H1 (cell line): ENCODE results near the gene MYLK. TPM values are rescaled to one million over a fixed set of nuclear protein-coding genes. Genes with fewer than 3 reads are reported as not detected.
A peak's percentile ranks its signal among the peaks of the same experiment; 100 is the strongest.

Experiments used
- CTCF ChIA-PET: fragments of 300-600 bp; sonication (Branson Sonifier 250); formaldehyde crosslinking; loops from one replicate; lab custom pipeline; 2021; ENCODE audit not compliant: partially characterized antibody; lab: Charles Lee
- POLR2A ChIA-PET: fragments of 300-600 bp; sonication (Branson Sonifier 250); formaldehyde crosslinking; loops from one replicate; lab custom pipeline; 2021; ENCODE audit warnings: inconsistent platforms; ENCODE audit not compliant: partially characterized antibody; lab: Charles Lee
- DNase-seq, 2 experiments: peaks; one replicate each; pipeline versions ENCODE4 v3.0.0 to v3.0.0-alpha.2; 2010 to 2022; ENCODE audit warnings: low spot score in 2 of 2, low read depth in 1 of 2, mixed read lengths in 1 of 2
- FAIRE-seq: peaks from 2 replicates; lab custom pipeline; 2011; peaks lifted over from hg19 to GRCh38; lab: Jason Lieb, UNC
- H2AFZ ChIP-seq: 2 replicates; pipeline ENCODE4 v1.8.1; 2012; ENCODE audit warnings: low read length, inconsistent platforms
- H2AK5ac ChIP-seq: 2 replicates; pipeline ENCODE4 v1.6.1; 2013; ENCODE audit warnings: low read depth, low read length
- H2BK120ac ChIP-seq: replicated peaks from 2 replicates; pipeline ENCODE3; 2013; ENCODE audit warnings: low read depth, low read length, inconsistent platforms
- H2BK12ac ChIP-seq: 2 replicates; pipeline ENCODE4 v1.6.1; 2013; ENCODE audit warnings: low read depth, low read length
- H2BK15ac ChIP-seq: 2 replicates; pipeline ENCODE4 v1.6.1; 2013; ENCODE audit warnings: low read length
- H2BK20ac ChIP-seq: 2 replicates; pipeline ENCODE4 v1.6.1; 2013; ENCODE audit warnings: low read length
- H2BK5ac ChIP-seq: 2 replicates; pipeline ENCODE4 v1.6.1; 2013; ENCODE audit warnings: low read depth, low read length
- H3K14ac ChIP-seq: 2 replicates; pipeline ENCODE4 v1.6.1; 2013; ENCODE audit warnings: inconsistent platforms; ENCODE audit not compliant: insufficient read length
- H3K18ac ChIP-seq: 2 replicates; pipeline ENCODE4 v1.6.1; 2013; ENCODE audit warnings: low read length; ENCODE audit errors: extremely low read depth
- H3K23ac ChIP-seq: 2 replicates; pipeline ENCODE4 v1.6.1; 2013; ENCODE audit warnings: inconsistent platforms; ENCODE audit not compliant: insufficient read length
- H3K23me2 ChIP-seq: 2 replicates; pipeline ENCODE4 v1.6.1; 2013; ENCODE audit warnings: low read depth, low read length
- H3K27ac ChIP-seq: 2 replicates; pipeline ENCODE4 v1.6.1; 2011; ENCODE audit warnings: low read depth, low read length, inconsistent platforms
- H3K27me3 ChIP-seq, 4 experiments: replicated peaks in 1 of 4; 1 replicate in 1 of 4; 2 replicates in 3 of 4; pipeline versions ENCODE4 v1.6.1 to v1.8.1; 2011 to 2013; ENCODE audit warnings: low read length in 3 of 4, mild to moderate bottlenecking in 3 of 4, inconsistent platforms in 2 of 4, mixed read lengths in 2 of 4, moderate library complexity in 1 of 4; ENCODE audit not compliant: control insufficient read depth in 3 of 4, insufficient read depth in 3 of 4; ENCODE audit errors: extremely low read depth in 1 of 4
- H3K36me3 ChIP-seq, 4 experiments: 2 replicates each; pipeline versions ENCODE4 v1.6.1 to v1.8.1; 2011 to 2013; ENCODE audit warnings: mild to moderate bottlenecking in 4 of 4, low read length in 3 of 4, moderate library complexity in 2 of 4, control low read depth in 1 of 4, inconsistent platforms in 1 of 4; ENCODE audit not compliant: insufficient read depth in 4 of 4, control insufficient read depth in 2 of 4
- H3K4ac ChIP-seq: replicated peaks from 2 replicates; pipeline ENCODE3; 2013; ENCODE audit warnings: low read length, low read depth, mixed read lengths, inconsistent platforms; ENCODE audit not compliant: insufficient read length
- H3K4me1 ChIP-seq, 4 experiments: replicated peaks in 1 of 4; 1 replicate in 1 of 4; 2 replicates in 3 of 4; pipeline versions ENCODE4 v1.6.1 to v1.8.1; 2011 to 2013; ENCODE audit warnings: low read length in 3 of 4, inconsistent platforms in 2 of 4, mixed read lengths in 1 of 4; ENCODE audit not compliant: insufficient read depth in 4 of 4, control insufficient read depth in 3 of 4
- H3K4me2 ChIP-seq, 2 experiments: 2 replicates each; pipeline versions ENCODE4 v1.6.1 to v1.8.1; 2011 to 2013; ENCODE audit warnings: low read depth in 2 of 2, low read length in 2 of 2, control low read depth in 1 of 2, inconsistent platforms in 1 of 2, mild to moderate bottlenecking in 1 of 2; ENCODE audit not compliant: insufficient read depth in 1 of 2
- H3K4me3 ChIP-seq, 4 experiments: fragments of 200-600, 300-600 bp in 1 of 4; sonication (generic), shearing (Covaris generic), sonication (Bioruptor Twin) in 1 of 4; 2 replicates each; pipeline versions ENCODE4 v1.5.1 to v1.8.1; 2011 to 2016; ENCODE audit warnings: low read length in 4 of 4, low read depth in 3 of 4, control low read depth in 2 of 4, inconsistent platforms in 2 of 4, mild to moderate bottlenecking in 2 of 4, mixed read lengths in 1 of 4, moderate library complexity in 1 of 4; ENCODE audit not compliant: insufficient read depth in 2 of 4; ENCODE audit errors: extremely low read depth in 1 of 4
- H3K56ac ChIP-seq: replicated peaks from 2 replicates; pipeline ENCODE3; 2013; ENCODE audit warnings: low read depth, mild to moderate bottlenecking, mixed read lengths, low read length, inconsistent platforms; ENCODE audit not compliant: insufficient read length
- H3K79me1 ChIP-seq: 2 replicates; pipeline ENCODE4 v1.6.1; 2013; ENCODE audit warnings: low read depth, low read length, control low read depth
- H3K79me2 ChIP-seq, 2 experiments: 2 replicates each; pipeline versions ENCODE4 v1.6.1 to v1.8.1; 2012 to 2013; ENCODE audit warnings: low read length in 2 of 2, mild to moderate bottlenecking in 2 of 2, inconsistent platforms in 1 of 2; ENCODE audit not compliant: insufficient read depth in 2 of 2, control insufficient read depth in 1 of 2
- H3K9ac ChIP-seq, 4 experiments: replicated peaks in 1 of 4; 1 replicate in 1 of 4; 2 replicates in 3 of 4; pipeline versions ENCODE4 v1.6.1 to v1.8.1; 2011 to 2013; ENCODE audit warnings: low read depth in 3 of 4, low read length in 3 of 4, control low read depth in 2 of 4, mild to moderate bottlenecking in 2 of 4, moderate library complexity in 2 of 4, inconsistent platforms in 1 of 4; ENCODE audit errors: extremely low read depth in 1 of 4
- H3K9me3 ChIP-seq, 2 experiments: 2 replicates each; pipeline versions ENCODE4 v1.6.1 to v1.8.1; 2012 to 2013; ENCODE audit warnings: mild to moderate bottlenecking in 2 of 2, moderate library complexity in 2 of 2, control low read depth in 1 of 2, inconsistent platforms in 1 of 2, low read depth in 1 of 2, low read length in 1 of 2, mixed read lengths in 1 of 2; ENCODE audit not compliant: insufficient read depth in 2 of 2
- H4K20me1 ChIP-seq, 2 experiments: replicated peaks in 1 of 2; 2 replicates each; pipeline versions ENCODE3 to v1.8.1; 2011 to 2013; ENCODE audit warnings: inconsistent platforms in 2 of 2, low read length in 2 of 2, mild to moderate bottlenecking in 1 of 2; ENCODE audit not compliant: insufficient read depth in 2 of 2, control insufficient read depth in 1 of 2
- H4K5ac ChIP-seq: 2 replicates; pipeline ENCODE4 v1.6.1; 2013; ENCODE audit warnings: low read length, low read depth, mixed read lengths, inconsistent platforms; ENCODE audit not compliant: insufficient read length
- H4K8ac ChIP-seq: 2 replicates; pipeline ENCODE4 v1.8.0; 2013; ENCODE audit warnings: mild to moderate bottlenecking, moderate library complexity, low read length, inconsistent platforms; ENCODE audit not compliant: insufficient read depth; ENCODE audit errors: extremely low read depth
- H4K91ac ChIP-seq: replicated peaks from 2 replicates; pipeline ENCODE3; 2013; ENCODE audit warnings: low read length, mixed read lengths, inconsistent platforms; ENCODE audit not compliant: insufficient read length
- CBX5 ChIP-seq: fragments of 300-800, 300-1000 bp; sonication (generic); IDR thresholded peaks from 2 replicates; pipeline ENCODE4 v1.7.1; 2016; ENCODE audit warnings: antibody characterized with exemption, low read length, low read depth
- RAD21 ChIP-seq, 2 experiments: IDR thresholded peaks in 1 of 2; conservative IDR thresholded peaks in 1 of 2; 2 replicates each; pipeline ENCODE4 v1.6.1; 2011; ENCODE audit warnings: low read depth in 2 of 2, low read length in 2 of 2, improper control_type of control experiment in 1 of 2, inconsistent platforms in 1 of 2, mild to moderate bottlenecking in 1 of 2, moderate library complexity in 1 of 2
- TEAD4 ChIP-seq: IDR thresholded peaks from 2 replicates; pipeline ENCODE4 v1.6.1; 2012; ENCODE audit warnings: low read depth, low read length, inconsistent platforms, mixed read lengths
- WGBS, 2 experiments: shearing (Covaris generic) in 1 of 2; methylation state at CpG; one replicate each; pipeline versions ENCODE4 v1.1.6 to v1.1.7; 2013 to 2015; ENCODE audit warnings: low lambda C conversion rate in 2 of 2, mixed read lengths in 2 of 2, inconsistent platforms in 1 of 2, low coverage in 1 of 2, missing lambda C conversion rate in 1 of 2; ENCODE audit not compliant: insufficient replicate concordance in 2 of 2, insufficient coverage in 1 of 2, insufficient read length in 1 of 2; ENCODE audit errors: extremely low coverage in 1 of 2, missing lambda C conversion rate in 1 of 2; 5-methylcytosine and 5-hydroxymethylcytosine counted together
- polyA plus RNA-seq, 7 experiments: library from polyadenylated mRNA; depleted of rRNA in 3 of 7; stranded (reverse) in 5 of 7; unstranded in 2 of 7; fragments of >200 nt in 5 of 7; fragments of 200-250 nt in 2 of 7; gene quantifications; 1 replicate in 5 of 7; 2 replicates in 1 of 7; 4 replicates in 1 of 7; pipeline versions ENCODE4 v1.2.1 to v1.2.3, GENCODE V29; 2011 to 2013; ENCODE audit warnings: missing spikeins in 2 of 7, mixed read lengths in 2 of 7
- total RNA-seq: library from RNA; stranded (reverse); fragmentation: NEBNext Ultra II Directional; extraction: Animal tissue kit (Norgen Biotek cat#: 25700); gene quantifications from 2 replicates; pipeline ENCODE4 v1.2.1, GENCODE V29; 2021
- TF ChIP-seq, protein P1 (sequence below): IDR thresholded peaks from 2 replicates; pipeline ENCODE4 v1.6.1; 2012; ENCODE audit warnings: inconsistent platforms
- TF ChIP-seq, protein P2 (sequence below): IDR thresholded peaks from 2 replicates; pipeline ENCODE4 v1.6.1; 2012; ENCODE audit warnings: low read length, inconsistent platforms
- TF ChIP-seq, protein P3 (sequence below), 3 experiments: IDR thresholded peaks; 1 replicate in 2 of 3; 2 replicates in 1 of 3; pipeline versions ENCODE4 v1.5.1 to v1.6.1; 2011; ENCODE audit warnings: low read length in 3 of 3, mild to moderate bottlenecking in 3 of 3, inconsistent platforms in 2 of 3, low read depth in 1 of 3, moderate library complexity in 1 of 3; ENCODE audit not compliant: insufficient read depth in 1 of 3; ENCODE audit errors: control extremely low read depth in 1 of 3
- TF ChIP-seq, protein P4 (sequence below): IDR thresholded peaks from 2 replicates; pipeline ENCODE4 v1.6.1; 2012; ENCODE audit warnings: inconsistent platforms

Gene MYLK
- total and polyA plus RNA-seq, 2 of the 8 experiments (the other 6 are each of a cell fraction or from before 2014, with no cell fraction given), result 11.6 to 21.3 TPM

DNA sequence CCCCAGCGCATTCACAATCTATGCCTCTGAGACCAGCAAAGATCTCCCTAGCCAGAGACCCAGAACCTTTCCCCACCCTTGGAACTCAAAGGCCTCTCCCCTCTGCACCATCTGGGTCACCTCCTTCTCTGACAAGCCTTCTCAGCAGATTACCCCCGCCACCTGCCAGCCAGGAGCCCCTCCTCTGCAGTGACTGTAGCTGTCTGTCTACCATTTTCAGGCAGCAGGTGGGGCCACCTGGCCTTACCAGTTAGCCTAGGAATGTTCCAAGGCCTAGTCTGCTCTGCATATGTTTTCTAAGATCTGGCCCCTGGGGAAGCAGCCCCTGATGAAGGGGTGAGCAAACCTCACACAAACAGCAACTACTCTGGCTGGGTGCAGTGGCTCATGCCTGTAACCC, 2.4 kb downstream of the MYLK start:
- ChIA-PET CTCF (interaction anchor here (0.6 to 3.8 kb wide), 33 partner anchors 9 to 240 kb away, joined by 3 to 18 read pairs (median 4); partner anchors contain the start of gene CCDC14), POLR2A (interaction anchor here (1.2 kb wide), 1 partner anchor 11 kb away, joined by 3 read pairs; no protein-coding TSS in a partner anchor)
- H3K27me3 ChIP-seq, result peaks cover 0 to 9% (median 4%) of the 10 kb centered on the region in 4 experiments; a peak in 3 of 7 replicates
- H3K79me1 ChIP-seq, result no peaks in the 10 kb centered on the region
- H3K56ac ChIP-seq, result no peak overlapping the region
- FAIRE-seq, result no peak
- H2AK5ac ChIP-seq, result no peak overlapping the region
- no peak overlapping the region for H4K5ac ChIP-seq
- no peak overlapping the region for H3K14ac ChIP-seq
- H3K27ac ChIP-seq, result no peak overlapping the region
- no peak overlapping the region for H2AFZ ChIP-seq
- no peak overlapping the region for H3K18ac ChIP-seq
- TF ChIP-seq, protein P1, sequence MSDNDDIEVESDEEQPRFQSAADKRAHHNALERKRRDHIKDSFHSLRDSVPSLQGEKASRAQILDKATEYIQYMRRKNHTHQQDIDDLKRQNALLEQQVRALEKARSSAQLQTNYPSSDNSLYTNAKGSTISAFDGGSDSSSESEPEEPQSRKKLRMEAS, result peak; percentile 50; the same call in 1 of the 2 replicates
- 0 out of 2 replicates have a peak, but pooled peaks have one; percentile 14 for TF ChIP-seq TEAD4
- TF ChIP-seq, protein P2, sequence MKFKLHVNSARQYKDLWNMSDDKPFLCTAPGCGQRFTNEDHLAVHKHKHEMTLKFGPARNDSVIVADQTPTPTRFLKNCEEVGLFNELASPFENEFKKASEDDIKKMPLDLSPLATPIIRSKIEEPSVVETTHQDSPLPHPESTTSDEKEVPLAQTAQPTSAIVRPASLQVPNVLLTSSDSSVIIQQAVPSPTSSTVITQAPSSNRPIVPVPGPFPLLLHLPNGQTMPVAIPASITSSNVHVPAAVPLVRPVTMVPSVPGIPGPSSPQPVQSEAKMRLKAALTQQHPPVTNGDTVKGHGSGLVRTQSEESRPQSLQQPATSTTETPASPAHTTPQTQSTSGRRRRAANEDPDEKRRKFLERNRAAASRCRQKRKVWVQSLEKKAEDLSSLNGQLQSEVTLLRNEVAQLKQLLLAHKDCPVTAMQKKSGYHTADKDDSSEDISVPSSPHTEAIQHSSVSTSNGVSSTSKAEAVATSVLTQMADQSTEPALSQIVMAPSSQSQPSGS, result no peak
- peak; percentile 10 to 42; a peak in 2 of 4 replicates for TF ChIP-seq RAD21 (IDR thresholded peaks at IDR 0.05 in 1 of 2, conservative IDR thresholded peaks at IDR 0.05 in 1 of 2; ENCODE audit: low read depth in 2 of 2, low read length in 2 of 2)
- TF ChIP-seq, protein P3, sequence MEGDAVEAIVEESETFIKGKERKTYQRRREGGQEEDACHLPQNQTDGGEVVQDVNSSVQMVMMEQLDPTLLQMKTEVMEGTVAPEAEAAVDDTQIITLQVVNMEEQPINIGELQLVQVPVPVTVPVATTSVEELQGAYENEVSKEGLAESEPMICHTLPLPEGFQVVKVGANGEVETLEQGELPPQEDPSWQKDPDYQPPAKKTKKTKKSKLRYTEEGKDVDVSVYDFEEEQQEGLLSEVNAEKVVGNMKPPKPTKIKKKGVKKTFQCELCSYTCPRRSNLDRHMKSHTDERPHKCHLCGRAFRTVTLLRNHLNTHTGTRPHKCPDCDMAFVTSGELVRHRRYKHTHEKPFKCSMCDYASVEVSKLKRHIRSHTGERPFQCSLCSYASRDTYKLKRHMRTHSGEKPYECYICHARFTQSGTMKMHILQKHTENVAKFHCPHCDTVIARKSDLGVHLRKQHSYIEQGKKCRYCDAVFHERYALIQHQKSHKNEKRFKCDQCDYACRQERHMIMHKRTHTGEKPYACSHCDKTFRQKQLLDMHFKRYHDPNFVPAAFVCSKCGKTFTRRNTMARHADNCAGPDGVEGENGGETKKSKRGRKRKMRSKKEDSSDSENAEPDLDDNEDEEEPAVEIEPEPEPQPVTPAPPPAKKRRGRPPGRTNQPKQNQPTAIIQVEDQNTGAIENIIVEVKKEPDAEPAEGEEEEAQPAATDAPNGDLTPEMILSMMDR (IDR thresholded peaks at IDR 0.05; ENCODE audit: control extremely low read depth in 1 of 3, insufficient read depth in 1 of 3, low read depth in 1 of 3, low read length in 3 of 3), result peak; percentile 13 to 28 (median 17); a peak in 3 of 4 replicates
- TF ChIP-seq CBX5, result no peak
- TF ChIP-seq, protein P4, sequence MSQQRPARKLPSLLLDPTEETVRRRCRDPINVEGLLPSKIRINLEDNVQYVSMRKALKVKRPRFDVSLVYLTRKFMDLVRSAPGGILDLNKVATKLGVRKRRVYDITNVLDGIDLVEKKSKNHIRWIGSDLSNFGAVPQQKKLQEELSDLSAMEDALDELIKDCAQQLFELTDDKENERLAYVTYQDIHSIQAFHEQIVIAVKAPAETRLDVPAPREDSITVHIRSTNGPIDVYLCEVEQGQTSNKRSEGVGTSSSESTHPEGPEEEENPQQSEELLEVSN, result no peak
- H4K8ac ChIP-seq, result no peak overlapping the region
- no peak overlapping the region for H4K91ac ChIP-seq
- H3K4me3 ChIP-seq, result no peak overlapping the region
- no peak for DNase-seq
- peaks cover 0 to 6% (median 3%) of the 10 kb centered on the region in 4 experiments; a peak in 5 of 7 replicates for H3K4me1 ChIP-seq
- H3K4ac ChIP-seq, result no peak overlapping the region
- H4K20me1 ChIP-seq, result no peaks in the 10 kb centered on the region
- H3K4me2 ChIP-seq, result no peak overlapping the region; a peak in 1 of 4 replicates
- no peak overlapping the region for H2BK12ac ChIP-seq
- H3K9ac ChIP-seq, result no peak overlapping the region
- no peak overlapping the region for H2BK5ac ChIP-seq
- no peaks in the 10 kb centered on the region for H3K36me3 ChIP-seq
- no peak overlapping the region for H2BK20ac ChIP-seq
- no peaks in the 10 kb centered on the region for H3K9me3 ChIP-seq
- H2BK120ac ChIP-seq, result no peak overlapping the region
- peaks cover 10% of the 10 kb centered on the region for H3K23me2 ChIP-seq
- 86% methylated on average over 2 of the region's 2 CpGs; no CpG with 5 or more reads in 1 of the 2 experiments for WGBS, 2 experiments
- H3K79me2 ChIP-seq, result no peaks in the 10 kb centered on the region
- no peak overlapping the region for H3K23ac ChIP-seq
- 0 out of 2 replicates have a peak overlapping the region, but pooled peaks have one; percentile 46 for H2BK15ac ChIP-seq
